Glutamatergic neuron (in vitro differentiated cells): ENCODE measurements around the gene ZMYND8. TPM values are rescaled to one million over a fixed set of nuclear protein-coding genes. Genes with fewer than 3 reads are reported as not detected.
A peak's percentile ranks its signal among the peaks of the same experiment; 100 is the strongest.

ENCODE experiments used
- DNase-seq: peaks from one replicate; pipeline ENCODE4 v3.0.0; 2022
- H3K27ac Mint-ChIP-seq: one replicate; pipeline ENCODE4 v1.8.0; 2020; ENCODE audit warnings: mild to moderate bottlenecking, mixed read lengths, inconsistent platforms; ENCODE audit not compliant: unreplicated experiment
- H3K27me3 Mint-ChIP-seq: one replicate; pipeline ENCODE4 v1.8.0; 2020; ENCODE audit warnings: mild to moderate bottlenecking, moderate library complexity, mixed read lengths, inconsistent platforms; ENCODE audit not compliant: unreplicated experiment
- H3K36me3 Mint-ChIP-seq: one replicate; pipeline ENCODE4 v1.8.0; 2020; ENCODE audit warnings: mild to moderate bottlenecking, mixed read lengths, inconsistent platforms; ENCODE audit not compliant: unreplicated experiment
- H3K4me1 Mint-ChIP-seq: one replicate; pipeline ENCODE4 v1.8.0; 2020; ENCODE audit warnings: mild to moderate bottlenecking, low read depth, mixed read lengths, inconsistent platforms; ENCODE audit not compliant: unreplicated experiment
- H3K4me3 Mint-ChIP-seq: one replicate; pipeline ENCODE4 v1.8.0; 2020; ENCODE audit warnings: mild to moderate bottlenecking, mixed read lengths, inconsistent platforms; ENCODE audit not compliant: unreplicated experiment
- H3K9me3 Mint-ChIP-seq: one replicate; pipeline ENCODE4 v1.8.0; 2020; ENCODE audit warnings: mild to moderate bottlenecking, moderate library complexity, mixed read lengths, inconsistent platforms; ENCODE audit not compliant: unreplicated experiment
- CTCF ChIP-seq: fragments of 200-600 bp; sonication (generic); IDR thresholded peaks from one replicate; pipeline ENCODE4 v1.5.0; 2021; ENCODE audit not compliant: partially characterized antibody, unreplicated experiment
- total RNA-seq: library from RNA; stranded (reverse); fragmentation: NEBNext Ultra II Directional; extraction: Animal tissue kit (Norgen Biotek cat#: 25700); gene quantifications from one replicate; pipeline ENCODE4 v1.2.1, GENCODE V29; 2021; ENCODE audit not compliant: unreplicated experiment

Gene ZMYND8
- total RNA-seq, 1 donor from 2014 or later = 116 TPM

GRCh38 chr20:47317127-47317895 lies 39.2 kb downstream of the ZMYND8 start:
- Mint-ChIP-seq H3K36me3 (no peaks in the 10 kb centered on the region), H3K4me3 (peak overlapping the region; percentile 85), H3K4me1 (peaks cover 54% of the 10 kb centered on the region), H3K27ac (peak overlapping the region; percentile 97), H3K27me3 (peaks cover 4% of the 10 kb centered on the region), H3K9me3 (peaks cover 9% of the 10 kb centered on the region)
- TF ChIP-seq CTCF = no peak
- DNase-seq = peak; percentile 74

GRCh38 chr20:47316776-47317126 lies 39.7 kb downstream of the ZMYND8 start:
- DNase-seq = no peak
- H3K9me3 Mint-ChIP-seq = peaks cover 9% of the 10 kb centered on the region
- H3K4me1 Mint-ChIP-seq = peaks cover 57% of the 10 kb centered on the region
- H3K27me3 Mint-ChIP-seq = peaks cover 4% of the 10 kb centered on the region
- peak overlapping the region; percentile 97 for H3K27ac Mint-ChIP-seq
- no peak overlapping the region for H3K4me3 Mint-ChIP-seq
- TF ChIP-seq CTCF = no peak
- no peaks in the 10 kb centered on the region for H3K36me3 Mint-ChIP-seq

GRCh38 chr20:47315339-47316056 lies 41.0 kb downstream of the ZMYND8 start:
- no peak for TF ChIP-seq CTCF
- Mint-ChIP-seq H3K4me3 (peak overlapping the region; percentile 67), H3K27ac (peak overlapping the region; percentile 91), H3K4me1 (peaks cover 51% of the 10 kb centered on the region), H3K27me3 (peaks cover 4% of the 10 kb centered on the region), H3K9me3 (peaks cover 11% of the 10 kb centered on the region), H3K36me3 (peaks cover 5% of the 10 kb centered on the region)
- DNase-seq = peak; percentile 29

GRCh38 chr20:47314647-47315338 lies 41.7 kb downstream of the ZMYND8 start:
- H3K36me3 Mint-ChIP-seq = peaks cover 5% of the 10 kb centered on the region
- no peak for DNase-seq
- H3K27ac Mint-ChIP-seq = peak overlapping the region; percentile 91
- H3K4me1 Mint-ChIP-seq = peaks cover 46% of the 10 kb centered on the region
- peaks cover 11% of the 10 kb centered on the region for H3K9me3 Mint-ChIP-seq
- H3K27me3 Mint-ChIP-seq = peaks cover 4% of the 10 kb centered on the region
- peak overlapping the region; percentile 31 for H3K4me3 Mint-ChIP-seq
- TF ChIP-seq CTCF = no peak
